C4-2B (cell line): ENCODE data around the gene CACNA2D3.

Experiments used
- ZFX ChIP-seq: fragments of 450-650 bp; IDR thresholded peaks from 2 replicates; pipeline ENCODE4 v1.6.1; 2017
- TF ChIP-seq, protein P1 (sequence below): fragments of 450-650 bp; conservative IDR thresholded peaks from 2 replicates; pipeline ENCODE4 v1.5.1; 2017; ENCODE audit warnings: mild to moderate bottlenecking

DNA sequence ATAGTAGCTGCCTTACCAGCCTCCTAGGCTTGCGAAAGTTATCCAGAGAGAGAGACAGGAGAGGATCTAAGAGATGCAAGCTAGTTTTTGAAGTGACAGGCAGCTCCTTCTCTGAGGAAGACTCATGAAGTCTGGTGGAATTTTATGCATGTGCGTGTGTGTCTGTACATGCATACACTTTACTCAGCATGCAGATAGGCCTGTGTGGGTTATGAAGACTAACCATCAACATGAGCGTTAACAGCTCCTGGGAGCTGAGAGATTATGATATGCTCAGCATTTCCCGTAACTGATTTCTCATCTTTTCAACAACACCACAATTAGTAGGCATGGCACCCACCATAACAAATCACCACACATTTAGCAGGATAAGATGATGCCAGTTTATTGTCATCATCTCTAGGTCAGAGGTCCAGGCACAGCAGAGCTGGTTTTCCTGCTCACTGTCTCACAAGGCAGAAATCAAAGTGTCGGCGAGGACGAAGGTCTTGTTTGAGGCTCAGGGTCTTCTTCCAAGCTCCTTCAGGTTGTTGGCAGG lies 239.5 kb downstream of the CACNA2D3 start:
- TF ChIP-seq, protein P1, sequence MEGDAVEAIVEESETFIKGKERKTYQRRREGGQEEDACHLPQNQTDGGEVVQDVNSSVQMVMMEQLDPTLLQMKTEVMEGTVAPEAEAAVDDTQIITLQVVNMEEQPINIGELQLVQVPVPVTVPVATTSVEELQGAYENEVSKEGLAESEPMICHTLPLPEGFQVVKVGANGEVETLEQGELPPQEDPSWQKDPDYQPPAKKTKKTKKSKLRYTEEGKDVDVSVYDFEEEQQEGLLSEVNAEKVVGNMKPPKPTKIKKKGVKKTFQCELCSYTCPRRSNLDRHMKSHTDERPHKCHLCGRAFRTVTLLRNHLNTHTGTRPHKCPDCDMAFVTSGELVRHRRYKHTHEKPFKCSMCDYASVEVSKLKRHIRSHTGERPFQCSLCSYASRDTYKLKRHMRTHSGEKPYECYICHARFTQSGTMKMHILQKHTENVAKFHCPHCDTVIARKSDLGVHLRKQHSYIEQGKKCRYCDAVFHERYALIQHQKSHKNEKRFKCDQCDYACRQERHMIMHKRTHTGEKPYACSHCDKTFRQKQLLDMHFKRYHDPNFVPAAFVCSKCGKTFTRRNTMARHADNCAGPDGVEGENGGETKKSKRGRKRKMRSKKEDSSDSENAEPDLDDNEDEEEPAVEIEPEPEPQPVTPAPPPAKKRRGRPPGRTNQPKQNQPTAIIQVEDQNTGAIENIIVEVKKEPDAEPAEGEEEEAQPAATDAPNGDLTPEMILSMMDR, result no peak
- TF ChIP-seq ZFX, result no peak
